ENCODE results near the gene RCSD1. TPM values are rescaled to one million over a fixed set of nuclear protein-coding genes. Genes with fewer than 3 reads are reported as not detected.

RCSD1 gene
- total and polyA plus RNA-seq, 2 of the 13 experiments (the other 11 are each of a cell fraction or from before 2014, with no cell fraction given): not detected

GRCh38 chr1:167634435-167634834 lies 4.4 kb downstream of the RCSD1 start (continued):
- TF ChIP-seq, protein P1, sequence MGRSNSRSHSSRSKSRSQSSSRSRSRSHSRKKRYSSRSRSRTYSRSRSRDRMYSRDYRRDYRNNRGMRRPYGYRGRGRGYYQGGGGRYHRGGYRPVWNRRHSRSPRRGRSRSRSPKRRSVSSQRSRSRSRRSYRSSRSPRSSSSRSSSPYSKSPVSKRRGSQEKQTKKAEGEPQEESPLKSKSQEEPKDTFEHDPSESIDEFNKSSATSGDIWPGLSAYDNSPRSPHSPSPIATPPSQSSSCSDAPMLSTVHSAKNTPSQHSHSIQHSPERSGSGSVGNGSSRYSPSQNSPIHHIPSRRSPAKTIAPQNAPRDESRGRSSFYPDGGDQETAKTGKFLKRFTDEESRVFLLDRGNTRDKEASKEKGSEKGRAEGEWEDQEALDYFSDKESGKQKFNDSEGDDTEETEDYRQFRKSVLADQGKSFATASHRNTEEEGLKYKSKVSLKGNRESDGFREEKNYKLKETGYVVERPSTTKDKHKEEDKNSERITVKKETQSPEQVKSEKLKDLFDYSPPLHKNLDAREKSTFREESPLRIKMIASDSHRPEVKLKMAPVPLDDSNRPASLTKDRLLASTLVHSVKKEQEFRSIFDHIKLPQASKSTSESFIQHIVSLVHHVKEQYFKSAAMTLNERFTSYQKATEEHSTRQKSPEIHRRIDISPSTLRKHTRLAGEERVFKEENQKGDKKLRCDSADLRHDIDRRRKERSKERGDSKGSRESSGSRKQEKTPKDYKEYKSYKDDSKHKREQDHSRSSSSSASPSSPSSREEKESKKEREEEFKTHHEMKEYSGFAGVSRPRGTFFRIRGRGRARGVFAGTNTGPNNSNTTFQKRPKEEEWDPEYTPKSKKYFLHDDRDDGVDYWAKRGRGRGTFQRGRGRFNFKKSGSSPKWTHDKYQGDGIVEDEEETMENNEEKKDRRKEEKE (IDR thresholded peaks at IDR 0.05): no peak
- TF ChIP-seq ZNF709 (CRISPR knock-in tag; IDR thresholded peaks at IDR 0.05) (no peak), ZHX1 (CRISPR knock-in tag; IDR thresholded peaks at IDR 0.05; ENCODE audit: low read depth) (no peak), ZNF563 (CRISPR knock-in tag; IDR thresholded peaks at IDR 0.05) (no peak), MTA3 (CRISPR knock-in tag; IDR thresholded peaks at IDR 0.05) (no peak), KLF12 (CRISPR knock-in tag; IDR thresholded peaks at IDR 0.05; ENCODE audit: borderline replicate concordance) (no peak), ZNF564 (CRISPR knock-in tag; IDR thresholded peaks at IDR 0.05) (no peak), STAT6 (CRISPR knock-in tag; IDR thresholded peaks at IDR 0.05; ENCODE audit: borderline replicate concordance) (no peak), KDM3A (CRISPR knock-in tag; IDR thresholded peaks at IDR 0.05; ENCODE audit: low read depth) (no peak)
- TF ChIP-seq, protein P2, sequence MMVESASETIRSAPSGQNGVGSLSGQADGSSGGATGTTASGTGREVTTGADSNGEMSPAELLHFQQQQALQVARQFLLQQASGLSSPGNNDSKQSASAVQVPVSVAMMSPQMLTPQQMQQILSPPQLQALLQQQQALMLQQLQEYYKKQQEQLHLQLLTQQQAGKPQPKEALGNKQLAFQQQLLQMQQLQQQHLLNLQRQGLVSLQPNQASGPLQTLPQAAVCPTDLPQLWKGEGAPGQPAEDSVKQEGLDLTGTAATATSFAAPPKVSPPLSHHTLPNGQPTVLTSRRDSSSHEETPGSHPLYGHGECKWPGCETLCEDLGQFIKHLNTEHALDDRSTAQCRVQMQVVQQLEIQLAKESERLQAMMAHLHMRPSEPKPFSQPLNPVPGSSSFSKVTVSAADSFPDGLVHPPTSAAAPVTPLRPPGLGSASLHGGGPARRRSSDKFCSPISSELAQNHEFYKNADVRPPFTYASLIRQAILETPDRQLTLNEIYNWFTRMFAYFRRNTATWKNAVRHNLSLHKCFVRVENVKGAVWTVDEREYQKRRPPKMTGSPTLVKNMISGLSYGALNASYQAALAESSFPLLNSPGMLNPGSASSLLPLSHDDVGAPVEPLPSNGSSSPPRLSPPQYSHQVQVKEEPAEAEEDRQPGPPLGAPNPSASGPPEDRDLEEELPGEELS (CRISPR knock-in tag; IDR thresholded peaks at IDR 0.05): no peak
